Fibroblast of lung (primary cell): ENCODE measurements around the gene NECAP2.

Experiments
- CTCF ChIP-seq, 2 donors: IDR thresholded peaks in 1 of 2; conservative IDR thresholded peaks in 1 of 2; 1 replicate in 1 of 2; 2 replicates in 1 of 2; pipeline ENCODE4 v1.5.1; 2011 to 2012; ENCODE audit warnings: low read length in 2 of 2, control low read depth in 1 of 2, inconsistent platforms in 1 of 2, low read depth in 1 of 2, mild to moderate bottlenecking in 1 of 2
- EZH2 ChIP-seq: IDR thresholded peaks from 2 replicates; pipeline ENCODE4 v1.5.1; 2012; ENCODE audit warnings: low read length, control low read depth, mild to moderate bottlenecking; ENCODE audit errors: missing control alignments

GRCh38 chr1:16451841-16452528, 11.5 kb downstream of the NECAP2 start:
- no peak for TF ChIP-seq CTCF (conservative IDR thresholded peaks at IDR 0.05 in 1 of 2, IDR thresholded peaks at IDR 0.05 in 1 of 2; ENCODE audit: low read depth in 1 of 2, low read length in 2 of 2)
- TF ChIP-seq EZH2: no peak
